Skeletal muscle satellite cell (primary cell): ENCODE data around the gene STOM.

Source experiments
- H3K27me3 ChIP-seq: 2 replicates; pipeline ENCODE4 v1.7.0; 2013; ENCODE audit warnings: low read length; ENCODE audit not compliant: control insufficient read depth, insufficient read depth
- H3K36me3 ChIP-seq: 2 replicates; pipeline ENCODE4 v1.7.0; 2013; ENCODE audit warnings: mild to moderate bottlenecking, control low read depth, low read length; ENCODE audit not compliant: insufficient read depth
- H3K4me1 ChIP-seq: 2 replicates; pipeline ENCODE4 v1.7.0; 2013; ENCODE audit warnings: low read length; ENCODE audit not compliant: control insufficient read depth, insufficient read depth
- H3K4me2 ChIP-seq: 2 replicates; pipeline ENCODE4 v1.7.0; 2013; ENCODE audit warnings: mild to moderate bottlenecking, low read length
- H3K4me3 ChIP-seq: 2 replicates; pipeline ENCODE4 v1.7.0; 2013; ENCODE audit warnings: low read length
- H3K9ac ChIP-seq: 2 replicates; pipeline ENCODE4 v1.7.0; 2013; ENCODE audit warnings: mild to moderate bottlenecking, low read depth, low read length, moderate library complexity
- H3K9me3 ChIP-seq: replicated peaks from 2 replicates; pipeline ENCODE4 v1.7.0; 2013; ENCODE audit warnings: mild to moderate bottlenecking, control low read depth, low read length

STOM gene

DNA sequence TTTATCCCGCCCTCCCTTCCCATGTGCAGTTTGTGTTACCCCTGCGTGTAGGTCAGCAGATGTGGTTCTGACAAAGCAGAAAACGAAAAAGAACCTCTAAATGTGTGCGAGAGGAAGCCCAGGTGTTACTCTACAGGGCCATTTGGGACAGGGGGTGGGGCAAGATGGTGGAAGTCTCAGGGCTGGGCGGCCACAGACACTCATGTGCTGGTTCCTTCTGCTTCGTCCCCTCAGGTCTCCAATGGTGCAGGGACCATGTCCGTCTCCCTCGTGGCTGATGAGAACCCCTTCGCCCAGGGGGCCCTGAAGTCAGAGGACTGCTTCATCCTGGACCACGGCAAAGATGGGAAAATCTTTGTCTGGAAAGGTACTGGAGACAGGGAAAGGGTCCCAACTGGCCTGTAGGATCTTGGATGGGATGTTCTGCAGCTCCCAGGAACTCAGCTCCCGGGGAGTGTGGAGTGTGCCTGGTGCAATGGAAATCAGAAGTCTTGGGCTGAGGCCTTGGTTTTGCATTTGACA lies 53.1 kb downstream of the STOM start:
- Histone ChIP-seq H3K9ac (no peak overlapping the region), H3K4me1 (no peaks in the 10 kb centered on the region), H3K4me2 (no peak overlapping the region), H3K9me3 (no peaks in the 10 kb centered on the region), H3K36me3 (peaks cover 77% of the 10 kb centered on the region), H3K27me3 (no peaks in the 10 kb centered on the region), H3K4me3 (no peak overlapping the region)

- H3K36me3 ChIP-seq: peaks cover 79% of the 10 kb centered on the region
Observed at GRCh38 chr9:121316378-121316777, 53.7 kb downstream of the STOM start.

DNA sequence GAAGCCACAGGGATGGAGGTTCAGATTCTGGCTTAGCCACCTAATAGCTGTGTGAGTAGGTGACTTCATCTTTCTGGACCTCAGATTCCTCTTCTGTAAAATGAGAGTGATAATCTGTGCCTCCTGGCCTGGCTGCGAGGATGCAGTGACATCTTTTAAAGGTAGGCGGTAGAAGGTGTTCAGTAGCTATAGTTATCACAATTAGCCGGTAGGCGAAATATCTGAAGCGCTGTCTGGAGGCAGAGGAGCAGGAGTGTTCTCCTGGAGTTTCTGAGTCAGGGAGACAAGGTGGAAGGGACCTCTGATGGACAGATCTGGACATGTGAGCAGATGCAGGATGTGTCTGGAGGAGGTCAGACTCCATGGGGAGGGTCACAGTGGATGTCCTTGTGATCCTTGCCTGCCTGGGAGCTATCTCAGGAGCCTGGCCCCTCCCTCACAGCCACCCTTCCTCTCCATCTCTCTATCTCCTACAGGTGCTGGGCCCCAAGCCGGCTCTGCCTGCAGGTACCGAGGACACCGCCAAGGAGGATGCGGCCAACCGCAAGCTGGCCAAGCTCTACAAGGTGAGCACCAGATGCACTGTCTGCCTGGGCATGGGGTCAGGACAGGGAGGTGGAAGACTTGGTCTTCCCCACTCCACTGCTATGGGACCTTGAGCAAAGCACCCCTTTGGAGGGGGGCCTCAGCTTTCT lies 56.4 kb downstream of the STOM start:
- H3K9me3 ChIP-seq: no peaks in the 10 kb centered on the region
- H3K27me3 ChIP-seq: no peaks in the 10 kb centered on the region
- H3K9ac ChIP-seq: no peak overlapping the region
- peaks cover 88% of the 10 kb centered on the region for H3K36me3 ChIP-seq
- no peak overlapping the region for H3K4me2 ChIP-seq
- no peaks in the 10 kb centered on the region for H3K4me1 ChIP-seq
- H3K4me3 ChIP-seq: no peak overlapping the region

More at GRCh38 chr9:121316378-121316777, 53.7 kb downstream of the STOM start:
- Histone ChIP-seq H3K9me3 (no peaks in the 10 kb centered on the region), H3K4me2 (no peak overlapping the region), H3K27me3 (no peaks in the 10 kb centered on the region), H3K9ac (no peak overlapping the region), H3K4me1 (no peaks in the 10 kb centered on the region), H3K4me3 (no peak overlapping the region)

GRCh38 chr9:121312169-121312568 lies 57.9 kb downstream of the STOM start:
- no peaks in the 10 kb centered on the region for H3K4me1 ChIP-seq
- no peaks in the 10 kb centered on the region for H3K27me3 ChIP-seq
- H3K4me2 ChIP-seq: no peak overlapping the region
- no peaks in the 10 kb centered on the region for H3K9me3 ChIP-seq
- no peak overlapping the region for H3K4me3 ChIP-seq
- peaks cover 86% of the 10 kb centered on the region for H3K36me3 ChIP-seq
- no peak overlapping the region for H3K9ac ChIP-seq

GRCh38 chr9:121310571-121310970 lies 59.5 kb downstream of the STOM start:
- H3K36me3 ChIP-seq: peaks cover 77% of the 10 kb centered on the region
- no peak overlapping the region for H3K9ac ChIP-seq
- no peaks in the 10 kb centered on the region for H3K9me3 ChIP-seq
- H3K4me1 ChIP-seq: no peaks in the 10 kb centered on the region
- H3K27me3 ChIP-seq: no peaks in the 10 kb centered on the region
- no peak overlapping the region for H3K4me2 ChIP-seq
- H3K4me3 ChIP-seq: no peak overlapping the region

GRCh38 chr9:121309833-121310425 lies 60.1 kb downstream of the STOM start:
- peaks cover 79% of the 10 kb centered on the region for H3K36me3 ChIP-seq
- H3K9ac ChIP-seq: no peak overlapping the region
- H3K4me3 ChIP-seq: no peak overlapping the region
- no peaks in the 10 kb centered on the region for H3K9me3 ChIP-seq
- H3K4me1 ChIP-seq: no peaks in the 10 kb centered on the region
- H3K27me3 ChIP-seq: no peaks in the 10 kb centered on the region
- no peak overlapping the region for H3K4me2 ChIP-seq

DNA sequence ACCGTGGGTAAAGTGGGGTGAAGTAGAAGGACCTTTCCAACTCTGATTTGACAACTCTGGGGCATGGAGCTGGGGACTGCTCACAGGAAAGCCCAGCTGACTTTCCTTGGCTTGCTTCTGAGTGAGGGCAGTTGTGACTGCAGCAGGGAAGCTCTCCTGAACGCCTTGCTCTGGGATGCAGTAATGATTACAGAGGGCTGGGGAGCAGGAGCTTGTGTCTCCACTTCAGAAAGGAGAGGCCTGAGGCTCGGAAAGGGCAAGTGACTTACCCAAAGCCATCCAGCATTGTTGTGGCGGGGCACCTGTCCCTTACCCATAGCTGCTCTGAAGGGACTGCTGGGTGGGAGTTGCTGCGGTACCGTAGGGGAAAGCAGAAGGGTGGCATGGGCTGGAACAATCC lies 60.9 kb downstream of the STOM start:
- no peak overlapping the region for H3K9ac ChIP-seq
- H3K36me3 ChIP-seq: peaks cover 83% of the 10 kb centered on the region
- no peaks in the 10 kb centered on the region for H3K9me3 ChIP-seq
- no peaks in the 10 kb centered on the region for H3K4me1 ChIP-seq
- no peak overlapping the region for H3K4me2 ChIP-seq
- H3K27me3 ChIP-seq: no peaks in the 10 kb centered on the region
- no peak overlapping the region for H3K4me3 ChIP-seq

DNA sequence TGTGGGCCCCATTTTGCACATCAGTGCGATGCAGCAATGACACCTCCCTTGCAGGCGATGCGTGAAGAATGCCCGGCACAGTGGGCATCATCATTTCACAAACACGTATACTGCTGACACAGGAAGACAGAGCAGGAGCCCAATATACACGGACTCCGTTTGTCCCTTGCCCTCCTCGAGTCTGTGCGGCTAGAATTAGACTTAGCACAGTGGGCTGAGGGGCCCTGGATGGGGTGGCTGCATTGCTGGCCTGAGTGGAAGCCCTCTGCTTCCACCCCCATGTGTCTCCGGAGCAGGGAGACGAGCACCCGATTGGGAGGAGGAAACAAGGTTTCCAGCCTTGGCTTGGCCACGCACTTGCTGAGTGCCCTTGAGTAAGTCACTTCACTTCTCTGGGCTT lies 61.3 kb downstream of the STOM start:
- Histone ChIP-seq H3K4me2 (no peak overlapping the region), H3K4me3 (no peak overlapping the region), H3K9me3 (no peaks in the 10 kb centered on the region), H3K9ac (no peak overlapping the region), H3K4me1 (no peaks in the 10 kb centered on the region), H3K27me3 (no peaks in the 10 kb centered on the region), H3K36me3 (peaks cover 83% of the 10 kb centered on the region)

DNA sequence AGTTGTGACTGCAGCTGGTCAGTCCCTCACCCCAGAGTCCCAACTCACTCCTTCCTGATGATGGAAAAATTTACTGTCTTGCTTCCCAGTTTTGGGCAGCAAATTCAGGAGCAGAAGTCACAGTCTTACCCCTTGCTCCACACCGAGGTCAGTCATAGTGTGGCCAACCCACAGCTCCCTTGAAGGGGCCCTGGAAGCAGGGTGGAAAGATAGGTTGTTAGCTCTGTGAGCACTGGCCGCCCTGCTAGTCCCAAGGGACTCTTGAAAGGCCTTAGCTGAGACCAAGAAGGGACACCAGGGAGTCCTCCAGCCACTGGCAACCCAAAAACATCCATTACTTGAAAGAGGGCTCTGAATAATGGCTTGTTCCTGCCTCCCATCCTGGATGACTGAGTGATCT lies 62.1 kb downstream of the STOM start:
- Histone ChIP-seq H3K9ac (no peak overlapping the region), H3K4me2 (no peak overlapping the region), H3K27me3 (no peaks in the 10 kb centered on the region), H3K9me3 (no peaks in the 10 kb centered on the region), H3K36me3 (peaks cover 83% of the 10 kb centered on the region), H3K4me3 (no peak overlapping the region), H3K4me1 (no peaks in the 10 kb centered on the region)

GRCh38 chr9:121305269-121305994 lies 64.6 kb downstream of the STOM start:
- Histone ChIP-seq H3K36me3 (peaks cover 74% of the 10 kb centered on the region), H3K9ac (no peak overlapping the region), H3K27me3 (no peaks in the 10 kb centered on the region), H3K4me2 (no peak overlapping the region), H3K4me3 (no peak overlapping the region), H3K4me1 (peaks cover 3% of the 10 kb centered on the region), H3K9me3 (no peaks in the 10 kb centered on the region)

DNA sequence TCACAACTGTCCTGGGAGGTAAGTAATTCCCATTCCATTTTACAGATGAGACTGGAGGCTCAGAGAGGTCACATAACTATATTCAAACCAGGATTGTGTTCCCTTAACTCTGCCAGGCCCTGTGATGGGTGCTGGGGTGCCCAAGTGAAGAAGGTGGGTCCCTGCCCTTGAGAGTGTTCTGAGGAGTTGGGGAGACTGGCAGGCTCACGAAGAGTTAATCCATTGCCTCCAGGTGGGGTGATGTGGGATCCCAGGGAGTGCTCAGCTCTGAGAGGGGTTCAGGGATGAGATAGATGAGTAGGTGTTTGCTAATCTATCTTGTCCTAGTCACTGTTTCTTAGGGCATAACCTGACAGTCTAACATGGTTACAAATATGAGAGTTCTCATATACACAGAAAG lies 65.3 kb downstream of the STOM start:
- Histone ChIP-seq H3K27me3 (no peaks in the 10 kb centered on the region), H3K4me3 (no peak overlapping the region), H3K4me1 (peaks cover 10% of the 10 kb centered on the region), H3K4me2 (no peak overlapping the region), H3K9me3 (no peaks in the 10 kb centered on the region), H3K9ac (no peak overlapping the region), H3K36me3 (peaks cover 67% of the 10 kb centered on the region)
